Superior temporal gyrus (tissue), 1 donor: ENCODE results near the gene DNER.

Experiments used
- DNase-seq: peaks from one replicate; pipeline ENCODE4 v3.0.0-alpha.2; 2016; ENCODE audit errors: extremely low spot score

Gene DNER

GRCh38 chr2:229443546-229444268 is 270.6 kb downstream of the DNER start:
- peak; percentile 68 for DNase-seq

GRCh38 chr2:229443141-229443540 is 271.2 kb downstream of the DNER start:
- DNase-seq = no peak

- no peak for DNase-seq
These were observed 275.8 kb downstream of the DNER start for GRCh38 chr2:229438430-229439159.

- no peak for DNase-seq
These were observed 276.9 kb downstream of the DNER start for GRCh38 chr2:229437467-229437866.

GRCh38 chr2:229434187-229434586 is 280.2 kb downstream of the DNER start:
- no peak for DNase-seq

- no peak for DNase-seq
These were observed 281.0 kb downstream of the DNER start for GRCh38 chr2:229433351-229433750.

- DNase-seq = peak; percentile 93
These were observed 282.9 kb downstream of the DNER start for GRCh38 chr2:229431327-229431954.

GRCh38 chr2:229429589-229429988 is 284.8 kb downstream of the DNER start:
- DNase-seq = no peak

- no peak for DNase-seq
These were observed 287.9 kb downstream of the DNER start for GRCh38 chr2:229426464-229426863.

GRCh38 chr2:229425598-229425997 is 288.8 kb downstream of the DNER start:
- DNase-seq = no peak

GRCh38 chr2:229422063-229422462 is 292.3 kb downstream of the DNER start:
- peak; percentile 50 for DNase-seq

- DNase-seq = no peak
These were observed 295.2 kb downstream of the DNER start for GRCh38 chr2:229419158-229419557.

- no peak for DNase-seq
These were observed 296.4 kb downstream of the DNER start for GRCh38 chr2:229417916-229418315.

- DNase-seq = no peak
These were observed 297.2 kb downstream of the DNER start for GRCh38 chr2:229417176-229417575.

GRCh38 chr2:229416116-229416694 is 298.1 kb downstream of the DNER start:
- no peak for DNase-seq

GRCh38 chr2:229414631-229415030 is 299.7 kb downstream of the DNER start:
- DNase-seq = no peak

- no peak for DNase-seq
These were observed 301.7 kb downstream of the DNER start for GRCh38 chr2:229412686-229413085.

- no peak for DNase-seq
These were observed 303.4 kb downstream of the DNER start for GRCh38 chr2:229410946-229411345.

- no peak for DNase-seq
These were observed 304.1 kb downstream of the DNER start for GRCh38 chr2:229410264-229410663.

GRCh38 chr2:229409751-229410181 is 304.6 kb downstream of the DNER start:
- no peak for DNase-seq

GRCh38 chr2:229408962-229409361 is 305.4 kb downstream of the DNER start:
- no peak for DNase-seq

- no peak for DNase-seq
These were observed 306.0 kb downstream of the DNER start for GRCh38 chr2:229408356-229408755.
